ENCODE results near the gene FGF19.

The FGF19 gene

DNA sequence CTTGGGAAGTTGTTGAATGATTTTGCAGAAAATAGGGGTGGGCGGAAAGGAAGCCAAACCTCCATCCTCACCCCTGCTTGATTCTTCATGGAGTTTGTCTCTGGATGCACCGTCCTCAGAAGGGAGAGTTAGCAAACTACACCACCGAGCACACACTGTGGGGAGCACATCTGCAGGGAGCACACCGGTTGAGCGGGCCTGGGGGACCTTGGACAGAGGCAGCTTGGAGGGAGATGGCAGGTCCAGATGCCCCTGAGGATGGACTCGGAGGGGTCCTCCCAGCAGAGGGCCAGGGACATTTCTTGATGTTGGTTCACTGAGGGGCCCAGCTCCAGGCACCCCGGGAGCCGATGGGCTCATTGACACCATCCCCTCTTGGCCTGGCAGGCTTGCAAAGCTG lies 15.1 kb upstream of the FGF19 start:
- Histone ChIP-seq H3K4me1 (ENCODE audit: low read depth, poor library complexity, severe bottlenecking) (no peaks in the 10 kb centered on the region), H3K27me3 (ENCODE audit: insufficient read depth, low read depth) (peaks cover 43% of the 10 kb centered on the region; the same call in 1 of the 2 replicates), H4K20me1 (ENCODE audit: insufficient read depth) (no peaks in the 10 kb centered on the region), H3K4me3 (IDR thresholded peaks at IDR 0.05; ENCODE audit: insufficient read depth, low read depth, low read length) (no peak overlapping the region), H3K27ac (no peak overlapping the region), H3K4me2 (no peak overlapping the region), H3K36me3 (ENCODE audit: insufficient read depth) (no peaks in the 10 kb centered on the region), H2AFZ (ENCODE audit: low read depth) (no peak overlapping the region), H3K9ac (no peak overlapping the region), H3K79me2 (ENCODE audit: insufficient read depth, low read depth) (no peaks in the 10 kb centered on the region)
- TF ChIP-seq, protein P1, sequence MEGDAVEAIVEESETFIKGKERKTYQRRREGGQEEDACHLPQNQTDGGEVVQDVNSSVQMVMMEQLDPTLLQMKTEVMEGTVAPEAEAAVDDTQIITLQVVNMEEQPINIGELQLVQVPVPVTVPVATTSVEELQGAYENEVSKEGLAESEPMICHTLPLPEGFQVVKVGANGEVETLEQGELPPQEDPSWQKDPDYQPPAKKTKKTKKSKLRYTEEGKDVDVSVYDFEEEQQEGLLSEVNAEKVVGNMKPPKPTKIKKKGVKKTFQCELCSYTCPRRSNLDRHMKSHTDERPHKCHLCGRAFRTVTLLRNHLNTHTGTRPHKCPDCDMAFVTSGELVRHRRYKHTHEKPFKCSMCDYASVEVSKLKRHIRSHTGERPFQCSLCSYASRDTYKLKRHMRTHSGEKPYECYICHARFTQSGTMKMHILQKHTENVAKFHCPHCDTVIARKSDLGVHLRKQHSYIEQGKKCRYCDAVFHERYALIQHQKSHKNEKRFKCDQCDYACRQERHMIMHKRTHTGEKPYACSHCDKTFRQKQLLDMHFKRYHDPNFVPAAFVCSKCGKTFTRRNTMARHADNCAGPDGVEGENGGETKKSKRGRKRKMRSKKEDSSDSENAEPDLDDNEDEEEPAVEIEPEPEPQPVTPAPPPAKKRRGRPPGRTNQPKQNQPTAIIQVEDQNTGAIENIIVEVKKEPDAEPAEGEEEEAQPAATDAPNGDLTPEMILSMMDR (conservative IDR thresholded peaks at IDR 0.05; ENCODE audit: low read depth, low read length) = no peak

DNA sequence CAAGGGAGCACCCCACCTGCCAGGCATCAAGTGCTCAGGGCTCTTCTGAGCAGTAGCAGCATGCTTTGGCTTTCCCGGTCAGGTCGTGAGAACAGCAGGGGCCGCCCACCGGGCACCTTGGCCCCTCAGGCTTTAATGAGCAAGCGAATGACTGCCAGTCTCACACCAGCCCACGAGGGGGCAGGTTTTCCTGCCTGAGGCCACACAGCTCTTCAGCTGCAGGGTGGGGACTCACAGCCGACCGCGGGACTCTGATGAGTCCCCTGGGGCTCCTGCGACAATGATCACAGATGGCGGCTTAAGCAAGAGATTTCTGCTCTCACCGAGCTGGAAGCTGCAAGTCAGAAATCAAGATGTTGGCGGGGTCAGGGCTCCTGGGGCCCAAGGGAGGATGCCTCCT lies 14.3 kb upstream of the FGF19 start:
- Histone ChIP-seq H3K27me3 (ENCODE audit: insufficient read depth, low read depth) (peaks cover 36% of the 10 kb centered on the region; the same call in 1 of the 2 replicates), H3K4me2 (no peak overlapping the region), H3K36me3 (ENCODE audit: insufficient read depth) (no peaks in the 10 kb centered on the region), H3K79me2 (ENCODE audit: insufficient read depth, low read depth) (no peaks in the 10 kb centered on the region), H3K27ac (no peak overlapping the region), H3K9ac (no peak overlapping the region), H3K4me1 (ENCODE audit: low read depth, poor library complexity, severe bottlenecking) (no peaks in the 10 kb centered on the region), H4K20me1 (ENCODE audit: insufficient read depth) (no peaks in the 10 kb centered on the region), H2AFZ (ENCODE audit: low read depth) (no peak overlapping the region), H3K4me3 (IDR thresholded peaks at IDR 0.05; ENCODE audit: insufficient read depth, low read depth, low read length) (no peak overlapping the region)
- TF ChIP-seq, protein P1 (conservative IDR thresholded peaks at IDR 0.05; ENCODE audit: low read depth, low read length) = no peak

DNA sequence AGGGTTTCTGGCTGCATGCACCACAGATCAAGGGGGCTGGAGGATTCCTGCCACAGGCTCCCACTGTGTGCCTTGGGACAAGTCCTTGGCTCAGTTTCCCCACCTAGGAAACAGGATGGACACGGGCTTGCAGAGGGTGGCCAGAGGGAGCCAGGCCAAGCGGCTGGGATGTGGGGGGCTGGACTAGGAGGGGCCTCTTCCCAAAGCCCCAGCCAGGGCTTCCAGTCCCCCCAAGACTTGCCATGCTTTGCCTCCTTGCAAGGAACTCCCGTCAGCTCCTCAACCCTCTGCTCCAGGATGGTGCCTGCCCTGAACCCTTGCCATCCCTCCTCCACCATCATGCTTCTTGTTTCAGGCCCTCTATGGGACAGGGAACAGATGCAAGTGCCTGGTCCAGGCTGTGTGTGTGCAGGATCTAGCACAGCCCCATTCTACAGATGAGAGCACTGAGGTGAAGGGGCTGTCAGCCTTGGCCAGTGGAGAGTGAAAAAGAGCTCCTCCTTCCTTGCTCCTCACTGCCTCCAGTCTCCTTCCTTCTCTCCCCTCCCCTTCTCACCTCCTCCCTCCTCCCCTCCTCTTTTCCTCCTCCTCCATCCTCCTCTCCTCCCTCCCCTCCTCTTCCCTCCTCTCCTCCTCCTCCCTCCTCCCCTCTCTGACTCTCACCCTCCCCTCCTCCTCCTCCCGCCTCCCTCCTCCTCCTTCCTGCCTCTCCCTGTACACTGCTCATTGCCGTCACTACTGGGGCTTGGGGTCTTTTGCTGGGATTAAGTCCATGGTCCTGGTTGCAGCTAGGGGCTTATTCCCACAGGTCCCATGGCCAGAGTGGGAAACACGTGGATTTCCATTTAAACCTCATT lies 13.3 kb upstream of the FGF19 start:
- no peak overlapping the region for H3K27ac ChIP-seq
- no peak overlapping the region for H3K9ac ChIP-seq
- no peak overlapping the region for H3K4me2 ChIP-seq
- H3K79me2 ChIP-seq (ENCODE audit: insufficient read depth, low read depth) = no peaks in the 10 kb centered on the region
- H3K4me3 ChIP-seq (IDR thresholded peaks at IDR 0.05; ENCODE audit: insufficient read depth, low read depth, low read length) = no peak overlapping the region
- no peaks in the 10 kb centered on the region for H4K20me1 ChIP-seq (ENCODE audit: insufficient read depth)
- no peaks in the 10 kb centered on the region for H3K4me1 ChIP-seq (ENCODE audit: low read depth, poor library complexity, severe bottlenecking)
- H3K27me3 ChIP-seq (ENCODE audit: insufficient read depth, low read depth) = peaks cover 30% of the 10 kb centered on the region; the same call in 1 of the 2 replicates
- no peaks in the 10 kb centered on the region for H3K36me3 ChIP-seq (ENCODE audit: insufficient read depth)
- H2AFZ ChIP-seq (ENCODE audit: low read depth) = no peak overlapping the region
- TF ChIP-seq, protein P1 (conservative IDR thresholded peaks at IDR 0.05; ENCODE audit: low read depth, low read length) = no peak

DNA sequence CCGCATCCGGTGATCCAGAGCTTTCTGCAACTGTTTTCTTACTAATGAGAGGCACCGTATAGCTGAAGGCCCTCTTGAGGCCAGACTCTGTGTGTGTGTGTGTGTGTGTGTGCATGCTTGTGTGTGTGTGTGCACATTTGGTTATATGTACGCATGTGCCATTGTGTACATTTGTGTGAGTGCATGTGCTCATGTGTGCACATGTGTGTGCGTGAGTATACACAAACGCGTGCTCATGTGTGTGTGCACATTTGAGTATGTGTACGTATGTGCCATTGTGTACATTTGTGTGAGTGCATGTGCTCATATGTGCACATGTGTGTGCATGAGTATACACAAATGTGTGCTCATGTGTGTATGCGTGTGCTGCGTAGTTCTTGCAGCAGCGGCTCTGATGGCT lies 12.3 kb upstream of the FGF19 start:
- Histone ChIP-seq H3K4me3 (IDR thresholded peaks at IDR 0.05; ENCODE audit: insufficient read depth, low read depth, low read length) (no peak overlapping the region), H3K36me3 (ENCODE audit: insufficient read depth) (no peaks in the 10 kb centered on the region), H3K4me2 (no peak overlapping the region), H3K27me3 (ENCODE audit: insufficient read depth, low read depth) (peaks cover 25% of the 10 kb centered on the region; the same call in 1 of the 2 replicates), H3K79me2 (ENCODE audit: insufficient read depth, low read depth) (no peaks in the 10 kb centered on the region), H3K4me1 (ENCODE audit: low read depth, poor library complexity, severe bottlenecking) (no peaks in the 10 kb centered on the region), H3K9ac (no peak overlapping the region), H3K27ac (no peak overlapping the region), H4K20me1 (ENCODE audit: insufficient read depth) (no peaks in the 10 kb centered on the region), H2AFZ (ENCODE audit: low read depth) (no peak overlapping the region)
- TF ChIP-seq, protein P1 (conservative IDR thresholded peaks at IDR 0.05; ENCODE audit: low read depth, low read length) = no peak

Measured in KMS-11 (cell line).